ENCODE measurements around the gene TBC1D10A. TPM values are rescaled to one million over a fixed set of nuclear protein-coding genes. Genes with fewer than 3 reads are reported as not detected.

TBC1D10A gene
- polyA plus RNA-seq, 1 donor (not counting 4 experiments of a cell fraction or from before 2014, with no cell fraction given) = 17.8 TPM

DNA sequence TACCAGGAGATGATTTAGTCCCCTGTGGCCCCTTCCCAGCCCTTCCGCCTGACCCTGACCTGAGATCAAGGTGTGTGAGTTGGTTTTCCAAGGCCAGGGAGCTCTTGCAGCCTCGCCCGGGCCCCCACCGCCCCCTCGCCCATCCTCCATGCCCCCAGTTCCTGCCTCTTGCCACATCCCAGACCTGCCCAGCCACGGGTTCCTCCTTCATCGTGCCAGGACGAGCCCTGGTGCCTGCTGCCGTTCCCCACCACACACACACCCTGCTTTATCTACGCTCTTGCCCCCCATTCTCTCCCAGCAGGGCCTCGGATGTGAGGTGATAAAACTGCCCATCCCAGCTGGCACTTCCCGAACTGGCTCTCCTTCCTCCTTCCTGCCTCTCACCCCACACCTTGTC is 78.8 kb downstream of the TBC1D10A start:
- peaks cover 35% of the 10 kb centered on the region for H3K4me1 ChIP-seq (ENCODE audit: control insufficient read depth, extremely low read depth, insufficient read depth, low read length)

DNA sequence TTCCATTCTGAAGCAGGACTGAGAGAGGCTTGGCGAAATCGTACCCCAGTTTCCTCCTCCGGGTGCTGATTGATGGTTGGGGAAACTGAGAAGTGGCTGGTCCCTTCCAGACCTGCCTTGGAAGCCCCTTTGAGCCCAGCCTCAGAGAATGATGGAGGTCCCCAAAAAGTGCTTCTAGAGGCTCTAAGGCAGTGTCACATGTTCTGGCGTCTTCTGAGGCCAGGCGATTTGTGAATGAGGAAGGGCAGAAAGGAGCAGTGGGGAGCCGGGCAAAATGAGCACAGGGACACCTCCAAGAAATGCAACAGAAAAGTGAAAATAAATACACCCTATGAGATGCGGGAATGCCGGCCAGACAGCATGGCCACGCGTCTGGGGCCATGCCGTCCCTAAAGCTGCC is 79.2 kb downstream of the TBC1D10A start:
- FAIRE-seq (no peak), DNase-seq (ENCODE audit: low read depth, low spot score) (no peak)
- no peak overlapping the region for H3K9ac ChIP-seq (ENCODE audit: control insufficient read depth, extremely low read depth, insufficient read depth, low read length)
- H3K27me3 ChIP-seq (ENCODE audit: control insufficient read depth, extremely low read depth, insufficient read depth, low read length) = no peaks in the 10 kb centered on the region
- H3K27ac ChIP-seq (ENCODE audit: control insufficient read depth, insufficient read depth, low read length) = no peak overlapping the region
- H3K4me3 ChIP-seq (ENCODE audit: control insufficient read depth in 2 of 3, extremely low read depth in 1 of 3, insufficient read depth in 2 of 3, low read depth in 1 of 3, low read length in 3 of 3) = peak overlapping the region in 1 of 3 experiments; percentile 52
- no peaks in the 10 kb centered on the region for H3K9me3 ChIP-seq (ENCODE audit: control insufficient read depth, low read depth, low read length)
- no peaks in the 10 kb centered on the region for H3K9me1 ChIP-seq (ENCODE audit: control insufficient read depth, extremely low read depth, insufficient read depth, low read length)
- H2AFZ ChIP-seq (ENCODE audit: control insufficient read depth, low read length) = no peak overlapping the region
- H3K4me1 ChIP-seq (ENCODE audit: control insufficient read depth, extremely low read depth, insufficient read depth, low read length) = peaks cover 31% of the 10 kb centered on the region
- H4K20me1 ChIP-seq (ENCODE audit: control insufficient read depth, extremely low read depth, insufficient read depth, low read length) = no peaks in the 10 kb centered on the region
- H3K36me3 ChIP-seq (ENCODE audit: control insufficient read depth in 2 of 2, extremely low read depth in 1 of 2, insufficient read depth in 2 of 2, low read length in 2 of 2) = no peaks in the 10 kb centered on the region
- H3K4me2 ChIP-seq (ENCODE audit: control insufficient read depth, extremely low read depth, insufficient read depth, low read depth, low read length) = no peak overlapping the region
- TF ChIP-seq, protein P1, sequence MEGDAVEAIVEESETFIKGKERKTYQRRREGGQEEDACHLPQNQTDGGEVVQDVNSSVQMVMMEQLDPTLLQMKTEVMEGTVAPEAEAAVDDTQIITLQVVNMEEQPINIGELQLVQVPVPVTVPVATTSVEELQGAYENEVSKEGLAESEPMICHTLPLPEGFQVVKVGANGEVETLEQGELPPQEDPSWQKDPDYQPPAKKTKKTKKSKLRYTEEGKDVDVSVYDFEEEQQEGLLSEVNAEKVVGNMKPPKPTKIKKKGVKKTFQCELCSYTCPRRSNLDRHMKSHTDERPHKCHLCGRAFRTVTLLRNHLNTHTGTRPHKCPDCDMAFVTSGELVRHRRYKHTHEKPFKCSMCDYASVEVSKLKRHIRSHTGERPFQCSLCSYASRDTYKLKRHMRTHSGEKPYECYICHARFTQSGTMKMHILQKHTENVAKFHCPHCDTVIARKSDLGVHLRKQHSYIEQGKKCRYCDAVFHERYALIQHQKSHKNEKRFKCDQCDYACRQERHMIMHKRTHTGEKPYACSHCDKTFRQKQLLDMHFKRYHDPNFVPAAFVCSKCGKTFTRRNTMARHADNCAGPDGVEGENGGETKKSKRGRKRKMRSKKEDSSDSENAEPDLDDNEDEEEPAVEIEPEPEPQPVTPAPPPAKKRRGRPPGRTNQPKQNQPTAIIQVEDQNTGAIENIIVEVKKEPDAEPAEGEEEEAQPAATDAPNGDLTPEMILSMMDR (optimal IDR thresholded peaks at IDR 0.05 in 1 of 3, IDR thresholded peaks at IDR 0.05 in 1 of 3, conservative IDR thresholded peaks at IDR 0.05 in 1 of 3; ENCODE audit: extremely low read depth in 1 of 3, insufficient read depth in 2 of 3, low read length in 3 of 3) = no peak
- TF ChIP-seq EZH2 (IDR thresholded peaks at IDR 0.05; ENCODE audit: low read length) = no peak
- H3K79me2 ChIP-seq (ENCODE audit: control insufficient read depth, insufficient read depth, low read length) = no peaks in the 10 kb centered on the region
- dilution Hi-C loops (cut with MboI; ENCODE audit: extremely low pct_ligation_motif_present, low sequenced_read_pairs) = no loop called here

More for the DNA sequence above, 78.8 kb downstream of the TBC1D10A start:
- Histone ChIP-seq H3K4me3 (ENCODE audit: control insufficient read depth in 2 of 3, extremely low read depth in 1 of 3, insufficient read depth in 2 of 3, low read depth in 1 of 3, low read length in 3 of 3) (no peak overlapping the region), H3K79me2 (ENCODE audit: control insufficient read depth, insufficient read depth, low read length) (no peaks in the 10 kb centered on the region), H3K36me3 (ENCODE audit: control insufficient read depth in 2 of 2, extremely low read depth in 1 of 2, insufficient read depth in 2 of 2, low read length in 2 of 2) (no peaks in the 10 kb centered on the region), H2AFZ (ENCODE audit: control insufficient read depth, low read length) (no peak overlapping the region), H3K9ac (ENCODE audit: control insufficient read depth, extremely low read depth, insufficient read depth, low read length) (no peak overlapping the region), H4K20me1 (ENCODE audit: control insufficient read depth, extremely low read depth, insufficient read depth, low read length) (no peaks in the 10 kb centered on the region), H3K27me3 (ENCODE audit: control insufficient read depth, extremely low read depth, insufficient read depth, low read length) (no peaks in the 10 kb centered on the region), H3K27ac (ENCODE audit: control insufficient read depth, insufficient read depth, low read length) (no peak overlapping the region), H3K4me2 (ENCODE audit: control insufficient read depth, extremely low read depth, insufficient read depth, low read depth, low read length) (no peak overlapping the region), H3K9me1 (ENCODE audit: control insufficient read depth, extremely low read depth, insufficient read depth, low read length) (no peaks in the 10 kb centered on the region), H3K9me3 (ENCODE audit: control insufficient read depth, low read depth, low read length) (no peaks in the 10 kb centered on the region)
- no peak for TF ChIP-seq EZH2 (IDR thresholded peaks at IDR 0.05; ENCODE audit: low read length)
- TF ChIP-seq, protein P1 (optimal IDR thresholded peaks at IDR 0.05 in 1 of 3, IDR thresholded peaks at IDR 0.05 in 1 of 3, conservative IDR thresholded peaks at IDR 0.05 in 1 of 3; ENCODE audit: extremely low read depth in 1 of 3, insufficient read depth in 2 of 3, low read length in 3 of 3) = no peak
- FAIRE-seq (no peak), DNase-seq (ENCODE audit: low read depth, low spot score) (no peak)
- dilution Hi-C loops (cut with MboI; ENCODE audit: extremely low pct_ligation_motif_present, low sequenced_read_pairs) = no loop called here

Data from keratinocyte (primary cell).